ENCODE measurements around the gene GSS. TPM values are rescaled to one million over a fixed set of nuclear protein-coding genes. Genes with fewer than 3 reads are reported as not detected.

The GSS gene
- total and polyA plus RNA-seq, 3 donors from 2014 or later = 52.8 to 87.9 (median 79.3) TPM

DNA sequence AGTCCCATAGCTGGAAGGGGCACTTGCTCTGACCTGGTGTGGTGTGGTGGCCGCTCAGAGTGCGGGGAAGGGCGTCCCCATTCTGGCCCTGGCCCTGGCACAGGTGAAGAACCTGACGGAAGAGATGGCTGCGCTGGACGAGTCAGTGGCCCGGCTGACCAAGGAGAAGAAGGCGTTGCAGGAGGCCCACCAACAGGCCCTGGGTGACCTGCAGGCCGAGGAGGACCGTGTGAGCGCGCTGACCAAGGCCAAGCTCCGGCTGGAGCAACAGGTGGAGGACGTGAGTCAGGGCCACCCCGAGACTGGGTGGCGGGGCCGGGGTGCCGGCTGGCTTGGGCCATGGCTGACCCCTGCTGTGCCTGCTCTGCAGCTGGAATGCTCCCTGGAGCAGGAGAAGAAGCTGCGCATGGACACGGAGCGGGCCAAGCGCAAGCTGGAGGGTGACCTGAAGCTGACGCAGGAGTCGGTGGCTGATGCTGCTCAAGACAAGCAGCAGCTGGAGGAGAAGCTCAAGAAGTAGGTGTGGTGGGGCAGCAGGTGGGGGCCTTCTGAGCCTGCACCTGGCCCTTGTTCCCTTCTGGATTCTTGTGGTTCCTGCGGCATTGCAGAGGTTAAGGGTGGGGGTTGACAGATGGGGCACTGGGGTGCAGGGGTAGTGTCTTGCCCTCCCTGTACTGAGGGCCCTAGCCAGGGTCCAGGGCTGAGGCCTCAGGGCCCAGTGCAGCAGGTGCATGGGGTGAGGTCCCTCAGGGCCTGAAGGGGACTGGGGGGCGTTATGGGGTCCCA, 40.8 kb upstream of the GSS start:
- no peak overlapping the region for H3K27ac ChIP-seq
- WGBS, 2 donors = 91 to 100% methylated on average over 6 to 26 of the region's 26 CpGs
- H3K9me3 ChIP-seq = no peaks in the 10 kb centered on the region
- no peaks in the 10 kb centered on the region for H3K27me3 ChIP-seq
- intact Hi-C loops (cut with DNase I; ENCODE audit: low total_unique reads) = no loop called here
- no peak overlapping the region for H3K4me3 ChIP-seq
- H3K36me3 ChIP-seq (ENCODE audit: low read depth, missing control alignments) = no peaks in the 10 kb centered on the region
- H3K4me1 ChIP-seq = no peaks in the 10 kb centered on the region
- DNase-seq = no peak
- TF ChIP-seq POLR2A (IDR thresholded peaks at IDR 0.05) = no peak
- TF ChIP-seq, protein P1, sequence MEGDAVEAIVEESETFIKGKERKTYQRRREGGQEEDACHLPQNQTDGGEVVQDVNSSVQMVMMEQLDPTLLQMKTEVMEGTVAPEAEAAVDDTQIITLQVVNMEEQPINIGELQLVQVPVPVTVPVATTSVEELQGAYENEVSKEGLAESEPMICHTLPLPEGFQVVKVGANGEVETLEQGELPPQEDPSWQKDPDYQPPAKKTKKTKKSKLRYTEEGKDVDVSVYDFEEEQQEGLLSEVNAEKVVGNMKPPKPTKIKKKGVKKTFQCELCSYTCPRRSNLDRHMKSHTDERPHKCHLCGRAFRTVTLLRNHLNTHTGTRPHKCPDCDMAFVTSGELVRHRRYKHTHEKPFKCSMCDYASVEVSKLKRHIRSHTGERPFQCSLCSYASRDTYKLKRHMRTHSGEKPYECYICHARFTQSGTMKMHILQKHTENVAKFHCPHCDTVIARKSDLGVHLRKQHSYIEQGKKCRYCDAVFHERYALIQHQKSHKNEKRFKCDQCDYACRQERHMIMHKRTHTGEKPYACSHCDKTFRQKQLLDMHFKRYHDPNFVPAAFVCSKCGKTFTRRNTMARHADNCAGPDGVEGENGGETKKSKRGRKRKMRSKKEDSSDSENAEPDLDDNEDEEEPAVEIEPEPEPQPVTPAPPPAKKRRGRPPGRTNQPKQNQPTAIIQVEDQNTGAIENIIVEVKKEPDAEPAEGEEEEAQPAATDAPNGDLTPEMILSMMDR (IDR thresholded peaks at IDR 0.05) = no peak

DNA sequence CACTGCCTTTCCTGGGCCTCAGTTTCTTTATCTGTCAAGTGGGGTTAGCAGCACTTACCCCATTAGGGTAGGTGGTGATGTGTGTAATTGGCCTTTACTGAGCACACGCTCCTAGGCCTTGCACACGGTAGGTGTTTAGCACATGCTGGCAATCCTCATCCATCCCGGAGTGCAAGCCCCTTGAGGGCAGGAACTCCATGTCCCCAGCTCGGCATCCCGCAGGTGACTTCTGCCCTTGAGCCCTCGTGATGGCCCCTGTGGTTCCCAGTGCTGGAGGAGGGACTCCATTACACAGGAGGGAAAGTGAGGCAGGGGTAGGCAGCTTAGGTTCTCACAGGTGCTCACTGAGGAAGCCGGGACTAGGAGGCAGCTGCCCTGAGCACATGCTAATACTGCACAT, 40.1 kb upstream of the GSS start:
- 96 to 100% methylated on average over 3 to 7 of the region's 7 CpGs for WGBS, 2 donors
- TF ChIP-seq POLR2A (IDR thresholded peaks at IDR 0.05) = no peak
- TF ChIP-seq, protein P1 (IDR thresholded peaks at IDR 0.05) = no peak
- Histone ChIP-seq H3K27ac (no peak overlapping the region), H3K27me3 (no peaks in the 10 kb centered on the region), H3K4me1 (no peaks in the 10 kb centered on the region), H3K4me3 (no peak overlapping the region), H3K9me3 (no peaks in the 10 kb centered on the region), H3K36me3 (ENCODE audit: low read depth, missing control alignments) (no peaks in the 10 kb centered on the region)
- no peak for DNase-seq
- intact Hi-C loops (cut with DNase I; ENCODE audit: low total_unique reads) = no loop called here

DNA sequence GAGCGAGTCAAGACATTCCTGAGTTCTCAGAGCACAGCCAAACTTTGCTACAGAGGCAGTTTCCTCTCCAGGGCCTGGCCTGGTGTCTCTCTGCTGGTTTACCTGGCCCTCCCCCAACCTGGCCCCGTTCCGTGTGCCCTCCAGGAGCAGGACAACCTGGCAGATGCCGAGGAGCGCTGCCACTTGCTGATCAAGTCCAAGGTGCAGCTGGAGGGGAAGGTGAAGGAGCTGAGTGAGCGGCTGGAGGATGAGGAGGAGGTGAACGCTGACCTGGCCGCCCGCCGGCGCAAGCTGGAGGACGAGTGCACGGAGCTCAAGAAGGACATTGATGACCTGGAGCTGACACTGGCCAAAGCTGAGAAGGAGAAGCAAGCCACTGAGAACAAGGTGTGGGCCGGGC, 39.6 kb upstream of the GSS start:
- 90 to 97% methylated on average over 14 of the region's 14 CpGs for WGBS, 2 donors
- Histone ChIP-seq H3K4me3 (no peak overlapping the region), H3K4me1 (no peaks in the 10 kb centered on the region), H3K36me3 (ENCODE audit: low read depth, missing control alignments) (no peaks in the 10 kb centered on the region), H3K9me3 (no peaks in the 10 kb centered on the region), H3K27ac (no peak overlapping the region), H3K27me3 (no peaks in the 10 kb centered on the region)
- TF ChIP-seq, protein P1 (IDR thresholded peaks at IDR 0.05) = no peak
- TF ChIP-seq POLR2A (IDR thresholded peaks at IDR 0.05) = no peak
- DNase-seq = no peak
- intact Hi-C loops (cut with DNase I; ENCODE audit: low total_unique reads) = no loop called here

DNA sequence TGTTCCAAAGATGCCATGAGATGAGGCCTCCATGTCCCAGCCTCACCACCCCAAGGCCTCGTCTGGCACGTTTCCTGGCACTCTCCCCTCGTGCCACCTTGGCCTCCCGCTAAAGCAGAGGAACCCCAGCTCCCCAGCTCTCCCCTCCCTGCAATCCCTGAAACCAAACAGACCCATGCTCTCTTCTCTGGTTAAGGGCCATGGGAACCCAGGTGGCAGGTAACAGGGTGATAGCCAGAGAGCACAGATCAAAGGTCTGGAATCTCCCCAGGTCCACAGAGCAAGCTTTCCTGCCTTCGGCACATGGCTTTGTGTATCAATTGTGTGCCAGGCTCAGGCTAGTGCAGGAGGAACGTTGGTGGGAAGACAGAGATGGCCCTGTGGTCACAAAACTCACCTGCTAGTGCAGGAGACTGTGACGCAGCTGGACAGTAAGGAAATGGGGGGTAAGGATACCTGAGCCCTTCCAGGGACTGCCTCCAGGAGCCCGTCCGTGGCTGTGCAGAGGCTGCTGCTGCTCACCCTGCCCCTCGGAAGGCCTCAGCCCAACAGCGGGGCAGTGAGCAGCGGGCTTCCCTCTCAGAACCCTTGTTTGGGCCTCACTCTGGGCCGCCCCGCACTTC, 39.0 kb upstream of the GSS start:
- 88 to 94% methylated on average over 13 to 14 of the region's 14 CpGs for WGBS, 2 donors
- intact Hi-C loops (cut with DNase I; ENCODE audit: low total_unique reads) = no loop called here
- no peak for DNase-seq
- TF ChIP-seq, protein P1 (IDR thresholded peaks at IDR 0.05) = no peak
- TF ChIP-seq POLR2A (IDR thresholded peaks at IDR 0.05) = no peak
- H3K4me3 ChIP-seq = no peak overlapping the region
- no peaks in the 10 kb centered on the region for H3K27me3 ChIP-seq
- no peak overlapping the region for H3K27ac ChIP-seq
- no peaks in the 10 kb centered on the region for H3K9me3 ChIP-seq
- no peaks in the 10 kb centered on the region for H3K4me1 ChIP-seq
- H3K36me3 ChIP-seq (ENCODE audit: low read depth, missing control alignments) = no peaks in the 10 kb centered on the region

Data from testis (tissue), 3 donors.